CD4-positive, alpha-beta T cell treated with Interleukin-15 for 4 hours (primary cell): ENCODE results near the gene B3GALT6.
"Not testable (repeated sequence)": the region's sequence is repeated elsewhere in the genome, so short reads cannot be mapped to it uniquely, and the experiment has no call there.

Experiments
- DNase-seq: peaks from one replicate; pipeline ENCODE4 v3.0.0-alpha.2; 2020; ENCODE audit warnings: low spot score

B3GALT6 gene

DNA sequence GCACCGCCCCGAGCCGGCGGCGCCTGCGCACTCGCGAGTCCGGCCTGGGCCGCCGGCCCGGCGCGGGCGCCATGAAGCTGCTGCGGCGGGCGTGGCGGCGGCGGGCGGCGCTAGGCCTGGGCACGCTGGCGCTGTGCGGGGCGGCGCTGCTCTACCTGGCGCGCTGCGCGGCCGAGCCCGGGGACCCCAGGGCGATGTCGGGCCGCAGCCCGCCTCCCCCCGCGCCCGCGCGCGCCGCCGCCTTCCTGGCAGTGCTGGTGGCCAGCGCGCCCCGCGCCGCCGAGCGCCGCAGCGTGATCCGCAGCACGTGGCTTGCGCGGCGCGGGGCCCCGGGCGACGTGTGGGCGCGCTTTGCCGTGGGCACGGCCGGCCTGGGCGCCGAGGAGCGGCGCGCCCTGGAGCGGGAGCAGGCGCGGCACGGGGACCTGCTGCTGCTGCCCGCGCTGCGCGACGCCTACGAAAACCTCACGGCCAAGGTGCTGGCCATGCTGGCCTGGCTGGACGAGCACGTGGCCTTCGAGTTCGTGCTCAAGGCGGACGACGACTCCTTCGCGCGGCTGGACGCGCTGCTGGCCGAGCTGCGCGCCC, at the start of gene B3GALT6:
Gene B3GALT6, plus strand, starts transcription at position 30 of the 588 bp plus-strand sequence. Its CDS starts 42 bp downstream, at position 72.
- no peak for DNase-seq

DNA sequence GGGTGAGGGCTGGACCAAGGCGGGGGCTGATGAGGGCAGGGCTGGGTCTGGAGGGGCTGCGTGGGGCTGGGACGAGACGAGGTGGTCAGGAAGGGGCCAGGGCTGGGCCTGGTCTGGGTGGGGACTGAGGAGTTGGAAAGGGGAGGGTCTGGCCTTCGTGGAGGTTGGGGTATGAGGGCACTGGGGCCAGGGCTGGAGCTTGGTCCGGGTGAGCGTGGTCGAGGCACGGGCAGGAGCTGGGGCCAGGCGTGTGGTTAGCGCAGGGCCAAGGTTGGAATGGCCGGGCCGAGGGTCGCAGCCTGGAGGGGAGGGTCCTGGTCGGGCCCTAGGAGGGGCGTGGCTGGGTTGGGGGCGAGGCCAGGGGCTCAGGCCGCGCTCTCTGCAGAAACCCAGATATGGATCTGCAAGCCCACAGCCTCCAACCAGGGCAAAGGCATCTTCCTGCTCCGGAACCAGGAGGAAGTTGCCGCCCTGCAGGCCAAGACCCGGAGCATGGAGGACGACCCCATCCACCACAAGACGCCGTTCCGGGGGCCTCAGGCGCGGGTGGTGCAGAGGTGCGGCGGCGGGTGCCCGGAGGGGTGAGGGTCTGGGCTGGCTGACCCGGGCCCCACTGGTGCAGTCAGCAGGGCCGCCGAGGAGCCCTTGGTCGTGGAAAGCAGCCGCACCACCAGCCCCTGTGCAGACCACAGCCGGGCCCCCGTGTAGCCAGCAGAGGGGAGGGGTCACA, 49.4 kb upstream of the B3GALT6 start:
- DNase-seq: no peak

DNA sequence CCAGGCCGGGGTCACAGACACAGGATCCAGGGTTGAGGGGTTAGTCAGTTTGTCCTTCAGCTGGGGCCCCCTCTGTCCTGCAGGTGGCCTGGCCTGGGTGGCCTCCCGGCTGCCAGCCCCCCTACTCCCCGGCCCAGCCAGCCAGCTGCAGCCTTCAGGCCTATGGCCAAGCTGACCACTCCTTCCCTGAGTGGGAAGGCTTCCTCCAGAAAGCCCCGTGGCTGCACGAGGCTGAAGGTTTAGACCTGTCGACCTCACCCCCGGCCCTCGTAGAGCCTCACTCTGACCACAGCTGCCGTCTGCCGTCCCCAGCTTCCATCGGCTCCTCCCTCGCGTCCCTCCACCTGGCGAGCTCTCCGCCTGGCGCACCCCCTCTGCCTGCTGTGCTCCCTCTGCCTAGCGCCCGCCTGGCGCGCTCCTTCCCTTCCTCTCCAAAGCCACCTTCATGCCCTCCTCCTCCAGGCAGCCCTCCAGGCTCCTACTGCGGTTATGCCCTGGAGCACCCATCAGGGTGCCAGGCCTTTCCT, 48.8 kb upstream of the B3GALT6 start:
- DNase-seq: no peak

DNA sequence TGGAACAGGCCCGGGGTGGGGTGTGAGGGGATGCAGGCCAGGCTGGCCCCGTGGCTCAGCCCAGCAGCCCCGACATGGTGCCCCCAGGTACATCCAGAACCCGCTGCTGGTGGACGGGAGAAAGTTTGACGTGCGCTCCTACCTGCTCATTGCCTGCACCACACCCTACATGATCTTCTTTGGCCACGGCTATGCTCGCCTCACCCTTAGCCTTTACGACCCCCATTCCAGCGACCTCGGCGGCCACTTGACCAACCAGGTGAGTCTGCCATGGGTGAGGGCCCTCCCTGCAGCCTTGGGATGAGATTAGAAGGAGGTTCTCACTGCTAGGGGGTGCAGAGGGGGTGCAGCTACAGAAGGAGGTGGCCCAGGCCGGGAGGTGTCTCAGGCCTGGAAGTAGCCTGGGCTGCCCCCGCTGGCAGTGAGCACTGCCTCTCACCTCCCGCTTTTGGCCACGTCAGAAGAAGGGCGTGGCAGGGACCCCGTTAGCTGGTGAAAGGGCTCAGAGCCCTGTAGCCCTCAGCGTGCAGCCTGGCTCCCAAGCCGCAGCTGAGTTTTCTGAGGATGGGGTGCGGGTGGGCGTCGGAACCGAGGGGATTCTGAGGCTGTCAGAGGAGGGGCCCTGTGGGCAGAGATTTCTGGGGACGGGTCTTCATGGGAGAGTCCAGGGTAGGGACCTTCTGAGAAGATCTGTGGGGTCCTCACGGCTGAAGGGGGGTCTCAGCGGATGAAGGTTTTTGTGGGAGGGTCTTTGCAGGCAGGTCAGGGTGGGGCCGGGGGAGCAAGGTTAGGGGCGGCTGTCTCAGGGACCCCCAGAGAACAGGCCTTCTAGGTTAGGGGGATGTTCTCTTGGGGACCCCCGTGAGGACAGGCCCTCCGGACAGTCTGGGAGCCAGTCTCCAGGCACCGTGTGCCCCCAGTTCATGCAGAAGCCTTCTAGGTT, 47.9 kb upstream of the B3GALT6 start:
- no peak for DNase-seq

DNA sequence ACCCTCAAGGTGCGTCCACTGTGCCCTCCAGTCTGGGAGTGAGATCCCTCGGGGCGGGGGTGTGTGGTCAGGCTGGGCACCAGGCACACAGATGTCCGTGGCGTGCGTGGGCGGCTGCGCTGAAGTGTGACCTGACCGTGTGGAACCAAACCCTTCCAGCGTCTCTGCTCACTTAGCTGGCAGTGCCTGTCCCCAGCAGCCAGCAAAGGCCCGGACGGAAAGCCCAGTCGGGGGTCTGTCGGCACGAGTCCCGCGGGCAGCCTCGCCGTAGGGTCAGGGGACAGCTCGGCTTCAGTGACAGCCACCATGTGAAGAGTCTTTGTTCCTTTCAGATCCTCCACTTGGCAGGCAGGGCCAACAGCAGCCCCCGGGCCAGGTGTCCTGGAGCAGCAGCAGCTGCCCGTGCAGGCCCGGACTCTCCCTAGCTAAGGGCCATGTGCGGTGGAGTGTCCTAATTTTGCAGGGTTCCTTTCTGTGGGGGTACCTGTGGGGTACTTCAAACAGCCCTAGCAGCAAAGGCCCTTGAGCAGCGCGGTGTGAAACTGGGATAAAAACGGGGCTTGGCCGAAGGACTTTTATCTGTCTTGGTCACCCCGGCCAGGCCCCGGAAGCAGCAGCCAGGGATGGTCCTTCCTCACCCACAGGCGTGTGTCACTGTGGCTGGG, 46.8 kb upstream of the B3GALT6 start:
- DNase-seq: no peak

DNA sequence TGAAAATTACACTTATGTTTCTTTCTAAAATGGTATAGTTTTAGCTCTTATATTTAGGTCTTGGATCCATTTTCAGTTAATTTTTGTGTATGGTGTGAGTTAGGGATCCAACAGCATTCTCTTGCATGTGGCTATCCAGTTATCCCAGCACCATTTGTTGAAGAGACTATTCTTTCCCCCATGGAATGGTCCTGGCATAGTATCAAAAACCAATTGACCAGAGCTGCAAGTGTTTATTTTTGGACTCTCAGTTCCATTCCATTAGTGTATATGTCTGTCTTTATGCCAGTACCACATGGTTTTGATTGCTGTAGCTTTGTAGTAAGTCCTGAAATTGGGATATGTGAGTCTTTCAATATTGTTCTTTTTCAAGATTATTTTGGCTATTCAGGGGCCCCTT, 44.1 kb upstream of the B3GALT6 start:
- DNase-seq: no peak

DNA sequence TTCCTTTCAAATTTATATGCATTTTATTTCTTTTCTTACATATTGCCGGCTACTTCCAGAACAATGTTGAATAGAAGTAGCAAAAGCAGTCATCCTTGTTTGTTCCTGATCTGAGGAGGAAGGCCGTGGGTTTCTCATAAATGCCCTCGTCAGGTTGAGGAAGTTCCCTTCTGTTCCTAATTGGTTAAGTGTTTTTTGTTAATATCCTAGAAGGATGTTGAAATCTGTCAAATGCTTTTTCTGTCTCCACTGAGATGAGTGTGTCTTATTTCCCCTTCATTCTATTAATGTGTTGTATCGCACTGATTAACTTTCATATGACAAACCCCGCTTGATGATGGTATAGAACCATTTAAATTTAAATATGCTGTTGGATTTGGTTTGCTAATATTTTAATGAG, 42.9 kb upstream of the B3GALT6 start:
- DNase-seq: no peak

DNA sequence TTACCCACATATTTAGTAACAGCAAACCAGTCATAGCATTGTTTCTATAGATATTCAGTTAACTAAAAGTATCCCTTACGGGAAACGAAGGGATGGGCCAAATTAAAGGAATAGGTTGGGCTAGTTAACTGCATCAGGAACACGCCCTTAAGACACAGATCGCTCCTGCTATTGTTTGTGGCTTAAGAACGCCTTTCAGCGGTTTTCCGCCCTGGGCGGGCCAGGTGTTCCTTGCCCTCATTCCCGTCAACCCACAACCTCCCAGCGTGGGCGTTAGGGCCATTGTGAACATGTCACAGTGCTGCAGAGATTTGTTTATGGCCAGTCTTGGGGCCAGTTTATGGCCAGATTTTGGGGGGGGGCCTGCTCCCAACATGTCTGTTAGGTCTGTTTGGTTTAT, 40.3 kb upstream of the B3GALT6 start:
- DNase-seq: no peak

DNA sequence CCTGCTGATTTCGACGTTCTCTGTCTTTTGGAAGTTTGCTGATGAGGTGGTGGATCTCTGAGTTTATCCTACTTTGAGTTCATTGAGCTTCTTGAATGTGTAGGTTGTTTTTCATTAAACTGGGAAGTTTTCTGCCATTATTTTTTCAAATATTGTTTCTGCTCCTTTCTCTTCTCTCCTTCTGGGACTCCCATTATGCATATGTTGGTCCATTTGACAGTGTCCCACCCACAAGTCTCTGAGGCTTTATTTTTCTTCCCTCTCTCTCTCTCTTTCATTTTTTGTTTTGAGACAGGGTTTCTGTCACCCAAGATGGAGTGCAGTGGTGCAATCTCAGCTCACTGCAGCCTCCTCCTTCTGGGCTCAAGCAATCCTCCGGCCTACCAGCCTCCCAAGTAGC, 37.3 kb upstream of the B3GALT6 start:
- no peak for DNase-seq

DNA sequence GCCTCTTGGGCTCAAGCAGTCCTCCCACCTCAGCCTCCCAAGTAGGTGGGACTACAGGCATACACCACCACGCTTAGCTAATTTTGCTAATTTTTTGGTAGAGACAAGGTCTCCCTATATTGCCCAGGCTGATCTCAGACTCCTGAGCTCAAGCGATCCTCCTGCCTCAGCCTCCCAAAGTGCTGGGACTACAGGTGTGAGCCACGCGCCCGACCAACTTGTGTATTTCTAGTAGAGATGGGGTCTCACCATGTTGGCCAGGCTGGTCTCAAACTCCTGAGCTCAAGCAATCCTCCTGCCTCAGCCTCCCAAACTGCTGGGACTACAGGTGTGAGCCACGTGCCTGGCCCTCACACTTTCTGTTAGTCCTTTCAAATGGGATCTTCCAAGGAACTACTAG, 36.3 kb upstream of the B3GALT6 start:
- not testable (repeated sequence) for DNase-seq

DNA sequence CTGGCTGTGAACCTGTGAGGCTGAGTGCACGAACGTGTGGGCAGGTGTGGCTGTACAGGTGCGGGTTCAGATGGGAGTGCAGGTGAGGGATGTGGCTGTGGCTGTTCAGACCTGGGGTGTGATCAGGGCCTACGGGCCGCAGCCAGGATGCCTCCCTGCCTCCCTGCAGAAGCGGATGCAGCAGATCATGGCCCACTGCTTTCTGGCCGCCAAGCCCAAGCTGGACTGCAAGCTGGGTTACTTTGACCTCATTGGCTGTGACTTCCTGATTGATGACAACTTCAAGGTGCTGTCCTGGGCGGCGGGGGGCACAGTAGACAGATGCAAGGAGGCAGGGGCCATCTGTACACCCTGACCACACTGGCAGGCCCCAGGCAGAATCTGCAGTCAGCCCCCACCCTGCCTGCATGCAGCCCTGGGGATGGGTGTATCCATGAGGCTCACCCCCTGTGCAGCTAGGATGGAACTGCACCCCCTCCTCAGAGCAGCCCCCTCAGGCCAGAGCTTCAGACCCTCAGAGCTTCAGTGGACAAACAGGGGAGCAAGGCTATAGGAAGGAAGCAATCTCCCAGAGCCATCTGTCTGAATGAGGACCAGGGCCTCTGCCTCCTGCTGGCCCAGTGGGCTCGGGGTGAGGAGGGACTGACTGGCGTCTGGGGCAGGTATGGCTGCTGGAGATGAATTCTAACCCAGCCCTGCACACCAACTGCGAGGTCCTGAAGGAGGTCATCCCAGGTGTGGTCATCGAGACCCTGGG, 35.4 kb upstream of the B3GALT6 start:
- DNase-seq: no peak

DNA sequence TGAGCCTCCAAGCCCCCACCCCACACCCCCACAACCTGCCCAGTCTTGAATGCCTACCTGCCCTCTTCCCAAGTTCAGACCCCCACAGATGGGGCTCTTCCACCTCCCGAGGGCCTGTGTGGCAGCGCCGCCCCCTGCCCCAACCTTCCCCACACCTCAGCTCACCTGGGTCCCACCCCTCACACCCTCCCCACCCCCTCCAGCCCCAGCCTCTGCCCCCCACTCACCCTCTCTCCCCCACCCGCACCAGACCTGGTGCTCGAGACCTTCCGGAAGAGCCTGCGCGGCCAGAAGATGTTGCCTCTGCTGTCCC, 34.9 kb upstream of the B3GALT6 start:
- DNase-seq: no peak

DNA sequence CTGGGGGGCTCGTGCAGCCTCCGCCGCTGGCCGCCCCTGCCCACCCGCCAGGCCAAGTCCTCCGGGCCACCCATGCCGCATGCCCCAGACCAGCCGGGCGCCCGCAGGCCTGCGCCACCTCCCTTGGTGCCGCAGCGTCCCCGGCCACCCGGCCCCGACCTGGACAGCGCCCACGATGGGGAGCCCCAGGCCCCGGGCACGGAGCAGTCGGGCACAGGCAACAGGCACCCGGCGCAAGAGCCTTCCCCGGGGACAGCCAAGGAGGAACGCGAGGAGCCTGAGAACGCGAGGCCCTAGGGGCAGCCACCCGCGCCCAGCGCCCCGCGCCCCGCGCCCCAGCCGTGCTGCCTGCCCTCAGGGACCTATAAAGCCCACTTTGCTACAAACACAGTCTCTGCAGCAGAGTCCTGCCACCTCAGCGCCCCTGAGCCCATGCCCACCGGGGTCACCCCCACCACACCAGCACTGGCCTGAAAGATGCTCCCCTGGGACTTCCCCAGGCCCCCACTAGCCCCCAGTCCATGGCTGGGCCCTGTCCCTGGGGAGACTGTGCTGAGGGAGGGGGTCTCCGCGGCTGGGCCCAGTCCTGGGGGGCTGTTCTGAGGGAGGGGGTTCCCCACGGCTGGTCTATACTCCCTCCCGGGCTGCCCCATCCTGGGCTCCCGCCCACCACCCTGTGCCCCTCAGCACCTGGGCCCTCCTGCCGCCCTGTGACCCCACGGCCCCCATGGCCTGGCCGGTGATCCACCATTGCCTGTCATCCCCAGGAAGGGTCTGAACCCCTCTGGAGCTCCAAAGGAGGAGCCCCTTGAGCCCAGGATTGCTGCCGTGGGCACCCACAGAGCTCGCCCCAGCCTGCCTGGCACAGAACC, 34.2 kb upstream of the B3GALT6 start:
- DNase-seq: no peak

DNA sequence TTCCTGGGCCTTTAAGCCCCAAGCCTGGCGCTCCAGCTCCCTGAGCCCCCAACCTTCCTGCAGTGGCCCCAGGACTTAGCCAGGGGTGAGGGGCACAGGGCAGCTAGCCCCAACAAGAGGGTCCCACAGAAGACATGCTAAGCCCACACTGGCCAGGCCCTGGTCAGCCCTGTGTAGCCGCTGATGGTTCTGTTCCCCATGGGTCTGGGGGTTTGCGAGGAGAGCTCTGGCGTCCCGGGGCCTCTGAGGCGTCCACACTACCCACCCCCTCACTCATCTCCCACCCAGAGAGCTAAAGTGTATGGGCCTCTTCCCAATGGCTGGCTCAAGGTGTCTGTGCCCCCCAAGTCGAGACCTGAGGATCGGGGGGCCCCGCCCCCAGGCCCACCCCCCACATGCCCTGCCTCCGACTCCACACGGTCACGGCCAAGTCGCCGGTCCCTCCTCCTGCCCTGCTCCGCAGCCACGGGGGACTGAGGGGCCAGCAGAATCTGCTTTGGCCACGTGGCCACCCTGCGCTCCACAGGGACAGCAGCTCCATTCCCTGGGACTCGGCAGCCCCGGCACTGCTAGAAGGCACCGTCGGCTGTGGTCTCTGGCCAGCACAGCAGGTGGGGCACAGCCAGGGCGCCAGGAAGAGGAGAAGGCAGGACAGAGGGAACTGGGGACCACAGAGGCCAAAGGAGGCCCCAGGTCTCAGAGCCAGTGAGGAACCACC, 33.5 kb upstream of the B3GALT6 start:
- DNase-seq: no peak

DNA sequence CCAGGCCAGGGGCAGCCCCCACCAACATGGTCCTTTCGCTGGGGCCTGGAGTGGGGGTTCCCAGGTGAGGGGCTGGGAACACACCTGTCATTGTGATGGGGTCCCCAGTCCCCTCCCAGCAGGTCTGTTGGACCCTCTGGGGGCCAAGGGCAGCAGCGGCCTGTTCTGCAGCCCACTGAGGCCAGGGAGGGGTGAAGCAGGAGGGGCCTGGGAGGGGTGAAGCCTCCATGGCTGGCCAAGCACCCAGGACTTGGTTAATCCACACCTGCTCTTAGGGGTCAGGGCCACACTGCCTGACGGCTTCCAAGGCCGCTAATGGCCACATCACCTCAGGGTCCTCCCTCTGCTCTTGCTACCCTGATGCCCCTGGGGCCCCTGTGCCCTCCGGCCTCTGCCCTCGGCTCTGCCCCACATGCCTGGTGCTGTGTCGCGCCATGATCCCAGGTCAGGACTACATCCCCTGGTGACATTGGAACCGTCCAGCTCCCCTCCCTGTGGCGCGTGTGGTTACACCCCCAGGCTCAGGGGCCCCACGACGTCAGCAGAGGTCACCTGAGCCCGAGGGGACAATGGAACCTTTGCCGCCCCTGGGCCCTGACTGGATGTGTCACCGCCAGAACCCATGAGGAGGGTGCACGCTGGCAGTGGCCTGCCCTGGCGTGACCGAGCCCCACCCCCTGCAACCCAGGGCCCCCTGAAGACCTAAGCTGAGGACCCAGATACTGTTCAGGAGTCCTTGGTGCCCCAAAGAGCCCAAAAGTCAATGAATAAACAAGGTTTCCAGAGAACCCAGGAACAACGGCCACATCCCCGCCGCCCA, 32.7 kb upstream of the B3GALT6 start:
- no peak for DNase-seq

DNA sequence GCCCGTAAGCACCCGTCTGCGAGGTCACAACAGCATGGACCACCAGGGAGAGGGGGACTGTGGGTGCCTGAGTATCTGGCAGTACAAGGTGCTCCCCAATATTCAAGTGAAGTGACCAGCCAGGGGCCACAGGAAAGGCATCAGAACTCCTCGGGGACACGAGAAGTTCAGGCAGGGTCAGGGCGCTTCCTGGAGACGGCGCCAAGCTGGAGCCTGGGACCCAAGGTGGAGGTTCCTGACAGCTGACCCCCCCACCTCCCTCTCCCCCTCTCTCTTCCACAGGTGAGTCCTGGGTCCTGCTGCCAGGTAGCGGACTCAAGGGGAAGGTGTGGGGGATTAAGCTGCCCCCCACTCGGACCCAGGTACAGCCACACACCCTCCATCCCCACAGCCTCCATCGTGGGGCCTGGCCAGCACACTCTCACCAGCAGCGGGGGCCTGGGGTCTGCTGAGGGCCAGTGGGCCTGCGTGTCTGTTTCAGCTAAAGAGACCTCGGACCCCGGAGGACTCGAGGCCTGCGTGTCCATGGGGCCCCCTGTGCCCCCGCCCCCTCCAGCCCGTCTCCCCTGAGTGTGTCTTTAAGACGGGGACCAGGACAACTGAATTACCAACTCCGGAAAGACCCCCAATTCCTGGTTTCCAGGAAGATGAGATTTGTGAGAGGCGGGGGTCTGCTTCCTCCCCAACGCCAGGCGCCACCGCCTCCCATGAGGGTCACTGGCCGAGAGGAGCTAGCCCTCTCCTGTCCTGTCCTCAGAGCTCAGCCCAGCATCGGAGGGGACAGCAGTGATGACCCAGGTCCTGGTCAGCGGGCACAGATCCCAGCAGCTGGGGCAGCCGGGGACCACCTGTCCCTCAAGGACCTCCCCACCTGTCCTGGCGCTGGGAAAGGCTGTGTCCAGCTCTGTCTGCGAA, 31.8 kb upstream of the B3GALT6 start:
- DNase-seq: no peak

DNA sequence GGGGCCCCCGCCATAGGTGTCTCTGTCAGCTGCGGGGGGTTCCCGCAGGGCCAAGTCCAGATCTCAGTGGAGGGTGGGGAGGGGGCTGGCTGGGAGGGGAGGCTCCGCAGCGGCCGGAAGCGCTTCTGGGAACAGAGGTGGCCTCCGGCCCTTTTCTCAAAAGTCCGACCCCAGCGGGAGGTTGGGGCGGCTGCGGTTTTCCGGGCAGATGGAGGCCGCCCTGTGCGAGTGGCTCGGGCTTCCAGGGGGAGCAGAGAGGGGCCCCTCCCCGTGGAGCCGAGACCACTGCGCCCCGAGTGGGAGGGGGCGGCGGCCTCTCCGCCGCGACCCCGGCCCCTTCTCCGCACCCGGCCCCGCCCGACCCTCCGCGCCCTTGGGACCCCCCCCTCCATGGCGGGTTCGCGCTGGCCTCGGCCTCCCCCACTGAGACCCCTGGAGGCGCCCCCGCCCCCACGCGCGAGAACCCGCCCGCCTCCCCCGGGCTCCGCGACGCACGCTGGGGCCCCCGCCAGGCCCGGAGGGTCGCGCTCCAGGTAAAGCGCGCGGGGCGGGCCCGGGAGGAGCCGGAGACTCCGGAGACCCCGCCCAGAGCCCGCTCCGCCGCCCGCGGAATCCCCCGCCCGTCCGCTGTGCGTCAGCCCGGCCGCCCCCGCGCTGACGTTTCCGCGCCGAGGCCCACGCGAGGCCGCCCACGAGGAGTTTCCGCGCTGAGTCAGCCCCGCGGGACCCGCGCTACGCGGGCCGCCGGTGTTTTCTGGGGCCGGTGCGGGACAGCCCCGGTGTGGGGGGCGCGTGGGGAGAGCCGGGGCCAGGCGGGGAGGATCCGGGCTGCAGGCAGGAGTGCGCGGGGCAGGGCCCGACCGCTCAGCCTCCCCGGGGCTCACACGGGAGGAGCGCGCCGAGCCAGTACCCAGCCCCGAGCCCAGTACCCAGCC, 30.9 kb upstream of the B3GALT6 start:
- DNase-seq: peak; percentile 88
